Cardiac muscle cell (in vitro differentiated cells and primary cell): Measurements from ENCODE around the gene TRPV5. TPM values are rescaled to one million over a fixed set of nuclear protein-coding genes. Genes with fewer than 3 reads are reported as not detected.

Experiments used
- DNase-seq, 2 donors: peaks; one replicate each; pipeline versions ENCODE4 v3.0.0 to v3.0.0-alpha.2; 2010 to 2017; ENCODE audit warnings: low read depth in 1 of 2, low spot score in 1 of 2
- H3K27ac ChIP-seq: fragments of 200-600 bp; sonication (generic); 2 replicates; pipeline ENCODE4 v1.5.1; 2016
- H3K27me3 ChIP-seq: fragments of 200-600 bp; sonication (generic); 2 replicates; pipeline ENCODE4 v1.6.0; 2016; ENCODE audit warnings: control low read depth
- H3K36me3 ChIP-seq: fragments of 200-600 bp; sonication (generic); 2 replicates; pipeline ENCODE4 v1.5.1; 2016; ENCODE audit warnings: control low read depth
- H3K4me1 ChIP-seq: fragments of 200-600 bp; sonication (generic); 2 replicates; pipeline ENCODE4 v1.8.1; 2017; ENCODE audit warnings: low read depth, mild to moderate bottlenecking, mixed run types
- H3K4me3 ChIP-seq: fragments of 200-600 bp; sonication (generic); 2 replicates; pipeline ENCODE4 v1.5.1; 2016; ENCODE audit warnings: mild to moderate bottlenecking
- H3K9me3 ChIP-seq: fragments of 200-600 bp; sonication (generic); 2 replicates; pipeline ENCODE4 v1.5.1; 2017; ENCODE audit warnings: low read depth, mild to moderate bottlenecking, control low read depth
- polyA plus RNA-seq: library from polyadenylated mRNA; unstranded; fragments of >200 nt; fragmentation: Nextera tagmentation; extraction: Ambion mirVana; gene quantifications from 2 replicates; pipeline ENCODE4 v1.2.1, GENCODE V29; 2016
- total RNA-seq: library from RNA; depleted of rRNA; stranded (reverse); fragments of >200 nt; gene quantifications from 2 replicates; pipeline ENCODE4 v1.2.3, GENCODE V29; 2016
- TF ChIP-seq, protein P1 (sequence below): IDR thresholded peaks from 2 replicates; pipeline ENCODE4 v1.5.1; 2012; ENCODE audit warnings: low read depth, mild to moderate bottlenecking, low read length

TRPV5 gene
- total and polyA plus RNA-seq, 2 experiments from 2014 or later: not detected

DNA sequence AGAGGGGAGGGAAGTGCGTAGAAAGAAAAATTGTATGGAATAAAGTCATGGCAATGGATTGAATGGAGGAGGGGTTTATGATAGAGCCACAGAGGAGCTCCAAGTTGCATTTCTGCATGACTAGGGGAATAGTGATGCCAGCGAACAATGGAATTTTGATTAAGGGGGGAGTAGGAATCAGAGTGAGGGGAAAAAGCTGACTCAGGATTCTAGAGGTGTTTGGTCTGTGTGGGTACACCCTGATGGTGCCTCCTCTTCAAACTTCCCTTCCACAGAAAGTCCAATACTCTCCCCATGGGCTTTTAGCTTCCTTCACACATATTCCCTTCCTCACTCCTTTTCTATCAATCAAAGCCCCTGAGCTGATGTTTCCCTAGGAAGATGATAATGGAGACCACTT, 30.4 kb upstream of the TRPV5 start:
- Histone ChIP-seq H3K9me3 (no peaks in the 10 kb centered on the region), H3K27ac (no peak overlapping the region), H3K4me1 (peaks cover 23% of the 10 kb centered on the region), H3K36me3 (no peaks in the 10 kb centered on the region), H3K4me3 (no peak overlapping the region), H3K27me3 (no peaks in the 10 kb centered on the region)
- TF ChIP-seq, protein P1, sequence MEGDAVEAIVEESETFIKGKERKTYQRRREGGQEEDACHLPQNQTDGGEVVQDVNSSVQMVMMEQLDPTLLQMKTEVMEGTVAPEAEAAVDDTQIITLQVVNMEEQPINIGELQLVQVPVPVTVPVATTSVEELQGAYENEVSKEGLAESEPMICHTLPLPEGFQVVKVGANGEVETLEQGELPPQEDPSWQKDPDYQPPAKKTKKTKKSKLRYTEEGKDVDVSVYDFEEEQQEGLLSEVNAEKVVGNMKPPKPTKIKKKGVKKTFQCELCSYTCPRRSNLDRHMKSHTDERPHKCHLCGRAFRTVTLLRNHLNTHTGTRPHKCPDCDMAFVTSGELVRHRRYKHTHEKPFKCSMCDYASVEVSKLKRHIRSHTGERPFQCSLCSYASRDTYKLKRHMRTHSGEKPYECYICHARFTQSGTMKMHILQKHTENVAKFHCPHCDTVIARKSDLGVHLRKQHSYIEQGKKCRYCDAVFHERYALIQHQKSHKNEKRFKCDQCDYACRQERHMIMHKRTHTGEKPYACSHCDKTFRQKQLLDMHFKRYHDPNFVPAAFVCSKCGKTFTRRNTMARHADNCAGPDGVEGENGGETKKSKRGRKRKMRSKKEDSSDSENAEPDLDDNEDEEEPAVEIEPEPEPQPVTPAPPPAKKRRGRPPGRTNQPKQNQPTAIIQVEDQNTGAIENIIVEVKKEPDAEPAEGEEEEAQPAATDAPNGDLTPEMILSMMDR: no peak
- no peak for DNase-seq

DNA sequence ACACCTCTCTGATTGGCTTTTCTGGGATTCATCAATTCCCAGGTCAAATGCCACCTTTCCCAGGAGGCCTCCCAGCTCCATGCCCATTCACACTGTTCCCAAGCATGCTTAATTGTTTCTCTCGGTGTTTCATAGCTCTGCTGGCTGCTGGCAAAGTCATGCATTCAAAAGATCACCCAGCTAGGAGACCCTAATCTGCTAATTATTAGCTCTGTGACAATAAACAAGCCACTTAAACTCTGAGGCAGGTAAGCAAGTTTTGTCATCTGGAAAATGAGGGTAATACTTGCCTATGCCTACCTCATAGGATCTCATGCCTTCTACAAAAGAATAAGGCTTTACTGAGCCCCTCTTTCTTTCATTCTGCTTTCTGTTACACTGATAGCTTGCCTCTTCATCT, 29.4 kb upstream of the TRPV5 start:
- no peak for DNase-seq
- no peak overlapping the region for H3K4me3 ChIP-seq

DNA sequence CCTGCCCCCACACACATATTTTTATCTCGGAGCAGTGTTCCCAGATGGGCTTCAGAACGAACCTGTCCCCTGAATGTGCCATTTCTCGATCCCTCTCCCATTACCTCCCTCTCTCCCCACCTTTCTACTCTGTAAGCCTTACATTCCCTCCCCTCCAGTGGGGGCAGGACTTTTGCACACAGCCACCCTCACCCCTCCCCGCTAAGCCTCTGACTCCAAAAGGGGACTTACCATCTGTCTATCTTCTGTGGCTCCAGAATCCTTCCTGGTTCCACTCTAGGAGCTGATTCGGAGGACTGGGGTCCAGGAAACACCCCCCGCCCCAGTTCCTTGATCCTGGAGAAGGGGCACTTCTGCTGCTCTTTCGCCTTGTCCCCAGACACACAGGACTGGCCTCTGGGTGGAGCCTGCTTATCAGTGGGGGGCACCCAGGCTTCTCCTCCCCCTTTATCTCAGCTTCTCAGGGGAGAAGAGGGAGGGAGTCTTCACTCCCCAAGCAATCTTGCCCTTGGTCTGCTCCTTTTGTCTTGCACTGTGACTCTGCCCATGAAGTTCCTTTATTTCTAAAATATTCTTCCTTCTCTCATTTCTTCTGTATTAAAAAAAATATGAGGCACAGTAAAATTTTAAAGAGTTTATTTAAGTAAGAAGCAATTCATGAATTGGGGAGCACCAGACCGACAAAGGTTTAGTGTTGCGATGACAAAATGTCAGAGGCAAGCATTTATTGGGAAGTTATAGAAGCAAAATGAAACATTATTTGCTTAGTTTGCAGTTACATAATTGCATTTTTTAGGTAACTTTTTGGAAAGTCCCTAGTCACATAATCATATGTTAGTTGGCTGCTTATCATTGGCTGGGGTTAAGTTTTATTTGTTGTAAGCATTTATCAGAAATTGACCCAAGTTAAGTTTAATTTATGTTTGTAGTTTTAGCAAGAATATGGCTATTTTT, 28.7 kb upstream of the TRPV5 start, which contains the start of gene KEL:
Gene KEL (minus strand): TSS at position 391 of the 954 bp plus-strand sequence. CDS start 157 bp downstream, at position 234.
- DNase-seq: no peak

More for the DNA sequence above, 29.4 kb upstream of the TRPV5 start:
- Histone ChIP-seq H3K27me3 (no peaks in the 10 kb centered on the region), H3K9me3 (no peaks in the 10 kb centered on the region), H3K4me1 (peaks cover 25% of the 10 kb centered on the region), H3K27ac (no peak overlapping the region), H3K36me3 (no peaks in the 10 kb centered on the region)
- TF ChIP-seq, protein P1: no peak

DNA sequence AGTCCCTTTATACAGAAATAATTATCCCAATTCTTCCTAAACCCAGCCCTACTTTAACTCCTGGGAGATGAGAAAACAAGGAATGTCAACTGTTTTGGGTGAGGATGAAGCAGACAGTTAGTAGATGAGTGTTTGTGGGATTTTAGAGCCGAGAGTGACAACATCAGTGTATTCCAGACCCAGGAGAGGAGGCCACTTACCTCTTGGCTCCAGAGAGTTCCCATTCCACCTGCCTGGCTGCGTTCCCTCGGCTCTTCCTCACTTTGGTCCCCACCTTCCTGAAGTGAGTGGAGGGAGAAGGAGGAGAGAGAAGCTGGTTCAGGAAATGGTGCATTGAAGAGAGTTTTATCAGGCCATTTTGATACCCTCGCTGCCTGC, 28.0 kb upstream of the TRPV5 start:
- peak overlapping the region; percentile 15 for H3K4me3 ChIP-seq
- H3K9me3 ChIP-seq: no peaks in the 10 kb centered on the region
- H3K27me3 ChIP-seq: no peaks in the 10 kb centered on the region
- TF ChIP-seq, protein P1: no peak
- no peaks in the 10 kb centered on the region for H3K36me3 ChIP-seq
- H3K4me1 ChIP-seq: peaks cover 39% of the 10 kb centered on the region
- no peak for DNase-seq
- H3K27ac ChIP-seq: no peak overlapping the region

More for the DNA sequence above, 28.7 kb upstream of the TRPV5 start, which contains the start of gene KEL:
- Histone ChIP-seq H3K27me3 (no peaks in the 10 kb centered on the region), H3K36me3 (no peaks in the 10 kb centered on the region), H3K27ac (peak within 1 kb of the TSS; percentile 56), H3K9me3 (no peaks in the 10 kb centered on the region), H3K4me3 (peak within 1 kb of the TSS; percentile 15), H3K4me1 (peaks cover 32% of the 10 kb centered on the region)
- TF ChIP-seq, protein P1: no peak

DNA sequence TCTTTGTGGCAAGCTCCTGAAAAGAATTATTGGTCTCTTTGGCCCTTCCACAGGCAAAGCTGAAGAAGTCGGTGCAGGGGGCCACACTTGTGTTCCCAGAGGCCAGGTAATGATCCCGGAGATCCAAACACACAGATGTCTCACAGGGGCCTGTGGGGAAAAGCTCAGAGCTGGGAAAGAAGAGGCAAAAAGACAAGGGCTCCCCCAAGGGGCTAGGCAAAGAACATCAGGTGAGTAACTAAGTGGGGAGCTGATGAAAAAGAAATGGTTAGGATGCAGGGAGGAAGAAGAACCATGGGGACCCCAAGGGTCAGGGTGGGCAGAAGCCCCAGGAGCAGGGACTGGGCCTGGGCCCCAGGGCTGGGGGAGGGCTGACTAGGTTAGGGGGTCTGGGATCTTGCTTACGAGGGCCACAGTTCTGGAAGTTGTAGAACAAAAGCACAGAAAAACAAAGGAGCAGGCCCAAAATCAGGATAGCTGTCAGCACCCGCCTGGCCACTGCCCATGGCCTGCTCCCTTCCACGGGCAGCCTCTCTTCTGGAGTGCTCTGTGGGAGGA, 27.5 kb upstream of the TRPV5 start:
- no peaks in the 10 kb centered on the region for H3K9me3 ChIP-seq
- H3K27ac ChIP-seq: no peak overlapping the region
- TF ChIP-seq, protein P1: peak; percentile 7
- DNase-seq: no peak
- no peaks in the 10 kb centered on the region for H3K36me3 ChIP-seq
- H3K4me1 ChIP-seq: peaks cover 41% of the 10 kb centered on the region
- no peaks in the 10 kb centered on the region for H3K27me3 ChIP-seq
- H3K4me3 ChIP-seq: no peak overlapping the region
